Aorta (tissue), 5 donors: Measurements from ENCODE around the gene APOOL. TPM values are rescaled to one million over a fixed set of nuclear protein-coding genes. Genes with fewer than 3 reads are reported as not detected.

Experiments used
- ATAC-seq: fragments of 200-7000 bp; cut with Tn5 transposase; one replicate; pipeline ENCODE4 v1.9.1; 2022; ENCODE audit warnings: moderate library complexity; ENCODE audit not compliant: low FRiP score
- DNase-seq, 2 donors: peaks; one replicate each; pipeline ENCODE4 v3.0.0-alpha.2; 2020
- H3K27ac ChIP-seq, 2 donors: one replicate each; pipeline ENCODE4 v1.5.1; 2013; ENCODE audit warnings: low read length in 2 of 2, mild to moderate bottlenecking in 2 of 2, moderate library complexity in 2 of 2, control low read depth in 1 of 2, inconsistent platforms in 1 of 2, low read depth in 1 of 2
- H3K27me3 ChIP-seq, 2 donors: one replicate each; pipeline ENCODE4 v1.6.1; 2013; ENCODE audit warnings: control low read depth in 1 of 2, low read length in 1 of 2, mild to moderate bottlenecking in 1 of 2, moderate library complexity in 1 of 2; ENCODE audit not compliant: insufficient read depth in 2 of 2, control insufficient read depth in 1 of 2
- H3K36me3 ChIP-seq, 2 donors: one replicate each; pipeline ENCODE4 v1.6.1; 2013; ENCODE audit warnings: control low read depth in 1 of 2, low read length in 1 of 2, mild to moderate bottlenecking in 1 of 2; ENCODE audit not compliant: insufficient read depth in 2 of 2, control insufficient read depth in 1 of 2
- H3K4me1 ChIP-seq, 2 donors: one replicate each; pipeline ENCODE4 v1.6.1; 2013; ENCODE audit warnings: low read length in 2 of 2, control low read depth in 1 of 2, mild to moderate bottlenecking in 1 of 2, moderate library complexity in 1 of 2; ENCODE audit not compliant: insufficient read depth in 2 of 2, control insufficient read depth in 1 of 2
- H3K4me3 ChIP-seq, 2 donors: one replicate each; pipeline ENCODE4 v1.5.1; 2013; ENCODE audit warnings: low read length in 2 of 2, control low read depth in 1 of 2, mild to moderate bottlenecking in 1 of 2
- H3K9me3 ChIP-seq: one replicate; pipeline ENCODE4 v1.6.1; 2013; ENCODE audit warnings: mild to moderate bottlenecking, low read length; ENCODE audit not compliant: control insufficient read depth
- WGBS, 2 donors: extraction: QIAGEN DNeasy Blood & Tissue Kit; methylation state at CpG; one replicate each; pipeline ENCODE4 v1.1.7; 2013; 5-methylcytosine and 5-hydroxymethylcytosine counted together
- intact Hi-C, 2 donors: fragments of 100-400 bp; cut with DNase I; formaldehyde crosslinking; loops; one replicate each; pipeline versions ENCODE4 v1.14.2 to v1.15.0; 2022
- polyA plus RNA-seq, 2 donors: library from polyadenylated mRNA; stranded (reverse); fragments of 200-250 nt; gene quantifications; one replicate each; pipeline ENCODE4 v1.2.3, GENCODE V29; 2013
- total RNA-seq, 2 donors: library from RNA; stranded (reverse); fragmentation: NEBNext Ultra II Directional; extraction: Animal tissue kit (Norgen Biotek cat#: 25700); gene quantifications; one replicate each; pipeline ENCODE4 v1.2.1, GENCODE V29; 2021
- donor health status: healthy with polysubstance abuse.
- donor health status: Bipolar disorder and iron deficiency.
- donor health status: DM: no; HTN: no; CAD: no.
- donor health status: DM: no; HTN: no; CAD: no.
- donor health status: DM: yes; HTN: yes; CAD: no.

APOOL gene
- total and polyA plus RNA-seq, 4 donors: 4.6 to 39.1 (median 18.0) TPM

DNA sequence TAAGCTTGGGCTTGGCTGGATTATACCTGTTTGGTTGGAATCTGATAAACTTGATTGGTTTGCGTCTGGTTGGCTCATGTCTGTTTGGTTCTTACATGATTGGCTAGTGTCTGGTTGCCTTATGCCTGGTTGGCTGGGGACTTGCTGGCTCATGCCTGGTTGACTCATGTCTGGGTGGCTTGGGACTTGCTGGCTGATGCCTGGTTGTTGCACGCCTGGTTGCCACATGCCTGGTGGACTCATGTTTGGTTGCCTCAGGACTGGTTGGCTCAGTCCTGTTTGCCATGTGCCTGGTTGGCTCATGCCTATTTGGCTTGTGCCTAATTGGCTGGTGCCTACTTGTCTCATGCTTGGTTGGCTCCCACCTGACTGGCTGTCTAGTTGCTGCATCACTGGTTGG is 104.5 kb downstream of the APOOL start:
- H3K36me3 ChIP-seq: no peaks in the 10 kb centered on the region
- no peaks in the 10 kb centered on the region for H3K27me3 ChIP-seq
- peak; percentile 22 for ATAC-seq
- no peak overlapping the region for H3K4me3 ChIP-seq
- no peak overlapping the region for H3K27ac ChIP-seq
- no peak for DNase-seq
- no peaks in the 10 kb centered on the region for H3K4me1 ChIP-seq
- H3K9me3 ChIP-seq: no peaks in the 10 kb centered on the region
- 90 to 95% methylated on average over 2 of the region's 2 CpGs for WGBS, 2 donors
- intact Hi-C loops: no loop called here

DNA sequence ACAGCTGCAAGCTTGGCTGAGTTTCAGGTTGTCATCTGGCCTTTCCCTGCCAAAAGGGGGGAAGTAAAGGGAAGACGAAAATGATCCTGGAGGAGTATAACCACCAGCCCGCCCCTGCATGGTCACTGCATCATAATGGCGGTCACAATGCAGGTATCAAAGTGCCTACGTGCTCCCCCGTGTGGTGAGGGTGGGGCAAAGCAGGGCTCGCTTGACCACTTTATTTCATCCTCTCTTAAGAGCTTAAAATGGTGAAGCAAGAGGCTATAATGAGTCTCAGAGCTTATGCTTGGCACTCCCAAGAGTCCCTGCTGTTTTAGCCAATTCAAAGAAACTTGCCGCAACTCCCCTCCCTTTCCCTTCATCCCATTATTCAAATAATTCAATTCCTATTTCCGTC is 105.6 kb downstream of the APOOL start:
- ATAC-seq (no peak), DNase-seq (no peak)
- Histone ChIP-seq H3K4me1 (no peaks in the 10 kb centered on the region), H3K9me3 (no peaks in the 10 kb centered on the region), H3K4me3 (no peak overlapping the region), H3K27ac (no peak overlapping the region), H3K27me3 (no peaks in the 10 kb centered on the region), H3K36me3 (no peaks in the 10 kb centered on the region)
- 48 to 74% methylated on average over 8 of the region's 8 CpGs for WGBS, 2 donors
- intact Hi-C loops: no loop called here

DNA sequence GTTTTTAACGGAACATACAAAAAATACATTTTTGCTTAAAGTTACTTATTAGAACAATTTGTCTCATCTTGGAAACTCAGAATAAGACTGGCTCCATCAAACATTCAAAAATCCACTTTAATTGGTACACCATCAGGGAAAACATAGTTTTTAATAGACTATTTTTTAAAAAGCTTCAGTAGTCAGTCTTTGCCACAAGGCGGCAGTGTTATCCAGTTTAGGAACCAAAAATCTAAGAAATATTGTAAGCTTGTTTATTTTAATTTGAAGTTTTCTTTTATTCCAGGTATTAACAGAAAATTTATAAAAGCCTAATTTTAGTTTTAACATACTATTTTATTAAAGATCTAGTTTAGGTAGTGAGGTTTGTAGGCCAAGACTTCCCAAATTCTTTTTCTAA is 107.7 kb downstream of the APOOL start:
- intact Hi-C loops: loop anchor here (5.0 to 10.0 kb wide), 2 partner anchors 431 to 433 kb away; no protein-coding TSS in a partner anchor
- Histone ChIP-seq H3K4me1 (no peaks in the 10 kb centered on the region), H3K27me3 (no peaks in the 10 kb centered on the region), H3K9me3 (no peaks in the 10 kb centered on the region), H3K36me3 (no peaks in the 10 kb centered on the region), H3K27ac (no peak overlapping the region), H3K4me3 (no peak overlapping the region)
- DNase-seq (no peak), ATAC-seq (no peak)
- 20 to 38% methylated on average over 2 of the region's 2 CpGs for WGBS, 2 donors

DNA sequence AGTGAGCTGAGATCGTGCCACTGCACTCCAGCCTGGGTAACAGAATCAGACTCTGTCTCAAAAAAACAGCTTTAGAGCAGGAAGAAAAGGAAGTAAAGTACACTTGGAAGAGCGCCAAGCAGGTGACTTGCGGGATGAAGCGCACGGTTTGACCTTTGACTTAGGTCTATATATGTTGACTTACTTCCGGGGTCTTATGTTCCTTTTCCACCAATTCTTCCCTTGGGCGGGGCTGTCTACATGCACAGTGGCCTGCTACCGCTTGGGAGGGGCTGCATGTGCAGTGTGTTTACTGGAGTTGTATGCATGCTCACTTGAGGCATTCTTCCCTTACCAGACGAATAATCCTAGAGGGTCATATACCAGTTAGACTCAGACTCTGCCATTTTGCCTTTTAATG is 108.6 kb downstream of the APOOL start:
- DNase-seq: no peak
- intact Hi-C loops: loop anchor here (5.0 to 10.0 kb wide), 2 partner anchors 430 to 433 kb away; no protein-coding TSS in a partner anchor
- H3K4me1 ChIP-seq: no peaks in the 10 kb centered on the region
- H3K9me3 ChIP-seq: no peaks in the 10 kb centered on the region
- no peak for ATAC-seq
- WGBS, 2 donors: 76 to 77% methylated on average over 9 of the region's 9 CpGs
- no peak overlapping the region for H3K4me3 ChIP-seq
- H3K27ac ChIP-seq: no peak overlapping the region
- no peaks in the 10 kb centered on the region for H3K36me3 ChIP-seq
- no peaks in the 10 kb centered on the region for H3K27me3 ChIP-seq

DNA sequence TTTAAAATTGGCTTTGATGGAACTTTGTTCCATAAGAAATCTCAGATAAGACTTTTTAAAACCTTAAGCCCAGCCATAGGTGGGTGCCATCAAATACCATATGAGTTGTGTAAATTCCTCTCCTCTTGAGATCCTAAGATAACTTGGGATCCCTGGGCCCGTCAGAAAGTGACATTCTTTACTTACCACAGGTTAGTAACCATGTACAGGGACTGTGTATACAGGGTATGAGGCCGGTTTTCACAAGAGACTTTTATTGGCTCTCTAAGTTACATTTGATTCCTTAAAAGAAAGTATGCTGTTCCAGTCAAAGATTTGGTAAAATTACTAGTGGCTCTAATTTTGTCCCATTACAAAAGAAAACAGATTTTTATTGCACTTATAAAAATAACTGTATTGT is 110.1 kb downstream of the APOOL start:
- Histone ChIP-seq H3K27ac (no peak overlapping the region), H3K9me3 (no peaks in the 10 kb centered on the region), H3K4me3 (no peak overlapping the region), H3K27me3 (no peaks in the 10 kb centered on the region), H3K36me3 (no peaks in the 10 kb centered on the region), H3K4me1 (no peaks in the 10 kb centered on the region)
- ATAC-seq (no peak), DNase-seq (no peak)
- 44 to 61% methylated on average over 2 of the region's 2 CpGs for WGBS, 2 donors
- intact Hi-C loops: loop anchor here (5.0 to 10.0 kb wide), 2 partner anchors 429 to 431 kb away; no protein-coding TSS in a partner anchor

DNA sequence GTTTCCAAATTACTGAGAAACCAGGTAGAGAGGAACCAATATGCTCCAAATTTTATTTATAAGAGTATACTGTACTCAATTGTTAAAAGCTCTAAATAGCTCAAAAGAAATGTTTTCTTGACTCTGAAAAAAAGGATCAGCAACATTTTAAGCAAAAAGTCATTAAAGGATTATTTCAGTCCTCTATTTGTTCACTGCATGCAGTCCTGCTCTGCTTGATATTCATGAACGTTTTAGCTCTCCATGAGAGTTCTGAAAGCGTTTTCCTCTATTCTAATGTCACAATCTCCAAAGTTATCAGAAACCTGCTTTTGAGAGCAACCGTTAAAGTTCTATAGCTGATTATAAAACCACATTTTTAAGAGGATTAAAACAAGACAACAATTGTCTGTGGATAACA is 110.5 kb downstream of the APOOL start:
- Histone ChIP-seq H3K4me3 (no peak overlapping the region), H3K9me3 (no peaks in the 10 kb centered on the region), H3K4me1 (no peaks in the 10 kb centered on the region), H3K27me3 (no peaks in the 10 kb centered on the region), H3K36me3 (no peaks in the 10 kb centered on the region), H3K27ac (no peak overlapping the region)
- intact Hi-C loops: loop anchor here (5.0 to 10.0 kb wide), 2 partner anchors 428 to 431 kb away; no protein-coding TSS in a partner anchor
- ATAC-seq: no peak
- WGBS, 2 donors: 63 to 82% methylated on average over 3 of the region's 3 CpGs
- no peak for DNase-seq

DNA sequence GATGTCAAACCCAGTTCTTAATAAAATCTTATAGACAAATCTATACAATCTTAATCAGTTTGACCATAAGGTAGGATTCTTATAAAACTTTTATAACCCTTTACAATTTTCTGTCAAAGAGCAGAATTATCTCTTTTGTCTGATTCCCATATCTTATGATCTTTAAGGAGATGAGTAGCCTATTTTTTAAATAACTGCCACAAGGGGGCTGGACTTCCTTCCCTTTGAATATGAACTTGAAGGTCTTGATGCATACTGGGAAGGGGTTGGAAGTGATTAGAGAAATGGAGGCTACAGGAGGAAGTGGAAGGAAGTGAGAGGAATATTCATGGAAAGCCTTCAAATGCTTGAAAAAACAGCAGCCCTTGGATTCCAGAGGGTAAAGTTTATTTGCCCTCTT is 111.1 kb downstream of the APOOL start:
- Histone ChIP-seq H3K4me1 (no peaks in the 10 kb centered on the region), H3K9me3 (no peaks in the 10 kb centered on the region), H3K27me3 (no peaks in the 10 kb centered on the region), H3K36me3 (no peaks in the 10 kb centered on the region), H3K27ac (no peak overlapping the region), H3K4me3 (no peak overlapping the region)
- DNase-seq (no peak), ATAC-seq (no peak)
- intact Hi-C loops: loop anchor here (5.0 to 10.0 kb wide), 2 partner anchors 428 to 430 kb away; no protein-coding TSS in a partner anchor

DNA sequence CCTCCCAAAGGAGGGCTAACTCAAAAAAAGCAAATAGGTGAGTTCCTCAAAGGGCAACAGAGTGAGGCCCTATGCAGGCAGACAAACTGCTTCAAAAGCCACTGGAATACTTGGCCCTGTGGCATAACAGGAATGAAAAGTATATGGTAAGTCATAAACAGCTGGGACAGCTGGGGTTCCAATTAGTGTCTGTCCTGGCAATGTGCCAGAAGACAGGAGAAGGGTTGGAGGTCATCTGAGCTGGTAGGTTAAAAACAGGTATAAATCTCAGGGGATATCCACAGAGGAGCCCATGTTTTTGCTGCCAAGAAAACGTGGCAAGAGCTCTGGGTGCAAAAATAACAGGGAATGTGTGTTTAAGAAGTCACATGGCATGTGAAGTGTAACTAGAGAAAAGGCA is 111.6 kb downstream of the APOOL start:
- Histone ChIP-seq H3K9me3 (no peaks in the 10 kb centered on the region), H3K27ac (no peak overlapping the region), H3K27me3 (no peaks in the 10 kb centered on the region), H3K4me1 (no peaks in the 10 kb centered on the region), H3K4me3 (no peak overlapping the region), H3K36me3 (no peaks in the 10 kb centered on the region)
- intact Hi-C loops: loop anchor here in 1 of 2 donors (10.0 kb wide), 1 partner anchor 430 kb away; no protein-coding TSS in a partner anchor
- ATAC-seq (no peak), DNase-seq (no peak)
- 0 to 16% methylated on average over 1 of the region's 1 CpG for WGBS, 2 donors

DNA sequence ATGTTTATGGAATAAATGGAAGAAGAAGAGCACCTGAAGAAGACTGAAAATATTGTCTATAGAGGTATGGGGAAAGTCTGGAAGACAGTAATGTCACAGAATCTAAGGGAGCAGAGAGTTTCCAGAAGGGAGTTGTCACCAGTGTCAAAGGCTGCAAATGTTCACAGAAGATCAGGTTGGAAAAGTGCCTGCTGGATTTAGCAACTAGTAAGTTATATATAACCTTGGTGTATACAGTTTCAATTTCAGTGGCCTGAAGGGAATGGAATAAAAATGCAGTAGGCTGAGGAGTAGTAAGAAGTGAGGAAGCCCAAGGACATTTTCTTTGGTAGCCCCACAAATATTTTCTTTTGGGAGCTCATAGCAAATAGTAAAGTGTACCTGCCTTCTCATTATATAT is 132.7 kb downstream of the APOOL start:
- Histone ChIP-seq H3K9me3 (no peaks in the 10 kb centered on the region), H3K27me3 (no peaks in the 10 kb centered on the region), H3K4me1 (no peaks in the 10 kb centered on the region), H3K27ac (no peak overlapping the region), H3K36me3 (no peaks in the 10 kb centered on the region), H3K4me3 (no peak overlapping the region)
- ATAC-seq (no peak), DNase-seq (no peak)
- intact Hi-C loops: no loop called here
